Measurements from ENCODE around the gene ITPRID1.

ITPRID1 gene

GRCh38 chr7:31545549-31545948, 31.7 kb downstream of the ITPRID1 start:
- Histone ChIP-seq H3K9ac (ENCODE audit: low read length) (no peak overlapping the region), H3K4me2 (ENCODE audit: low read length) (no peak overlapping the region), H3K4me3 (ENCODE audit: low read length) (no peak overlapping the region), H2AFZ (ENCODE audit: low read depth, low read length) (no peak overlapping the region), H3K4me1 (ENCODE audit: low read length) (no peaks in the 10 kb centered on the region), H3K79me2 (ENCODE audit: low read length) (no peaks in the 10 kb centered on the region), H3K27me3 (ENCODE audit: low read depth, low read length) (no peaks in the 10 kb centered on the region), H4K20me1 (ENCODE audit: insufficient read depth, low read length) (no peaks in the 10 kb centered on the region), H3K36me3 (replicated peaks; ENCODE audit: low read depth, low read length) (no peaks in the 10 kb centered on the region), H3K9me3 (ENCODE audit: insufficient read depth, low read length) (no peaks in the 10 kb centered on the region), H3K27ac (ENCODE audit: low read length) (no peak overlapping the region)
- no peak for TF ChIP-seq CTCF (IDR thresholded peaks at IDR 0.05; ENCODE audit: low read depth, low read length)
- TF ChIP-seq EZH2phosphoT487 (IDR thresholded peaks at IDR 0.05; ENCODE audit: low read depth), result no peak

- Histone ChIP-seq H3K79me2 (ENCODE audit: low read length) (no peaks in the 10 kb centered on the region), H3K9ac (ENCODE audit: low read length) (no peak overlapping the region), H2AFZ (ENCODE audit: low read depth, low read length) (no peak overlapping the region), H3K4me2 (ENCODE audit: low read length) (no peak overlapping the region), H3K27me3 (ENCODE audit: low read depth, low read length) (no peaks in the 10 kb centered on the region), H3K4me1 (ENCODE audit: low read length) (no peaks in the 10 kb centered on the region), H4K20me1 (ENCODE audit: insufficient read depth, low read length) (no peaks in the 10 kb centered on the region), H3K27ac (ENCODE audit: low read length) (no peak overlapping the region), H3K36me3 (replicated peaks; ENCODE audit: low read depth, low read length) (no peaks in the 10 kb centered on the region), H3K4me3 (ENCODE audit: low read length) (no peak overlapping the region), H3K9me3 (ENCODE audit: insufficient read depth, low read length) (no peaks in the 10 kb centered on the region)
- TF ChIP-seq EZH2phosphoT487 (IDR thresholded peaks at IDR 0.05; ENCODE audit: low read depth), result no peak
- TF ChIP-seq CTCF (IDR thresholded peaks at IDR 0.05; ENCODE audit: low read depth, low read length), result no peak
Measured at GRCh38 chr7:31549611-31550010, 35.7 kb downstream of the ITPRID1 start.

GRCh38 chr7:31550432-31550831, 36.5 kb downstream of the ITPRID1 start:
- TF ChIP-seq EZH2phosphoT487 (IDR thresholded peaks at IDR 0.05; ENCODE audit: low read depth), result no peak
- TF ChIP-seq CTCF (IDR thresholded peaks at IDR 0.05; ENCODE audit: low read depth, low read length), result no peak

GRCh38 chr7:31553661-31554081, 39.8 kb downstream of the ITPRID1 start:
- no peaks in the 10 kb centered on the region for H3K4me1 ChIP-seq (ENCODE audit: low read length)
- no peak overlapping the region for H2AFZ ChIP-seq (ENCODE audit: low read depth, low read length)
- H3K27me3 ChIP-seq (ENCODE audit: low read depth, low read length), result no peaks in the 10 kb centered on the region
- H3K9ac ChIP-seq (ENCODE audit: low read length), result no peak overlapping the region
- H3K9me3 ChIP-seq (ENCODE audit: insufficient read depth, low read length), result no peaks in the 10 kb centered on the region
- no peak overlapping the region for H3K4me3 ChIP-seq (ENCODE audit: low read length)
- no peaks in the 10 kb centered on the region for H3K79me2 ChIP-seq (ENCODE audit: low read length)
- no peaks in the 10 kb centered on the region for H4K20me1 ChIP-seq (ENCODE audit: insufficient read depth, low read length)
- no peak overlapping the region for H3K27ac ChIP-seq (ENCODE audit: low read length)
- no peak for TF ChIP-seq EZH2phosphoT487 (IDR thresholded peaks at IDR 0.05; ENCODE audit: low read depth)
- TF ChIP-seq CTCF (IDR thresholded peaks at IDR 0.05; ENCODE audit: low read depth, low read length), result no peak
- H3K4me2 ChIP-seq (ENCODE audit: low read length), result no peak overlapping the region
- H3K36me3 ChIP-seq (replicated peaks; ENCODE audit: low read depth, low read length), result no peaks in the 10 kb centered on the region

More at GRCh38 chr7:31550432-31550831, 36.5 kb downstream of the ITPRID1 start:
- Histone ChIP-seq H4K20me1 (ENCODE audit: insufficient read depth, low read length) (no peaks in the 10 kb centered on the region), H3K4me3 (ENCODE audit: low read length) (no peak overlapping the region), H3K4me1 (ENCODE audit: low read length) (no peaks in the 10 kb centered on the region), H3K9ac (ENCODE audit: low read length) (no peak overlapping the region), H3K79me2 (ENCODE audit: low read length) (no peaks in the 10 kb centered on the region), H2AFZ (ENCODE audit: low read depth, low read length) (no peak overlapping the region), H3K9me3 (ENCODE audit: insufficient read depth, low read length) (no peaks in the 10 kb centered on the region), H3K36me3 (replicated peaks; ENCODE audit: low read depth, low read length) (no peaks in the 10 kb centered on the region), H3K27ac (ENCODE audit: low read length) (no peak overlapping the region), H3K27me3 (ENCODE audit: low read depth, low read length) (no peaks in the 10 kb centered on the region), H3K4me2 (ENCODE audit: low read length) (no peak overlapping the region)

Data from OCI-LY3 (cell line).